ENCODE data around the gene PTPRS. TPM values are rescaled to one million over a fixed set of nuclear protein-coding genes. Genes with fewer than 3 reads are reported as not detected.

Gene PTPRS
- total RNA-seq, 1 donor from 2014 or later: 183 TPM

Other genes with a start within 250 kb of the PTPRS start
- gene ZNRF4, start 114.6 kb upstream of the PTPRS start, total RNA-seq: not detected
- gene TINCR, start 227.1 kb upstream of the PTPRS start, total RNA-seq: 0.49 TPM

Data from temporal lobe (tissue), 1 donor.